ENCODE measurements around the gene PTPN6.
A peak's percentile ranks its signal among the peaks of the same experiment; 100 is the strongest.

PTPN6 gene

DNA sequence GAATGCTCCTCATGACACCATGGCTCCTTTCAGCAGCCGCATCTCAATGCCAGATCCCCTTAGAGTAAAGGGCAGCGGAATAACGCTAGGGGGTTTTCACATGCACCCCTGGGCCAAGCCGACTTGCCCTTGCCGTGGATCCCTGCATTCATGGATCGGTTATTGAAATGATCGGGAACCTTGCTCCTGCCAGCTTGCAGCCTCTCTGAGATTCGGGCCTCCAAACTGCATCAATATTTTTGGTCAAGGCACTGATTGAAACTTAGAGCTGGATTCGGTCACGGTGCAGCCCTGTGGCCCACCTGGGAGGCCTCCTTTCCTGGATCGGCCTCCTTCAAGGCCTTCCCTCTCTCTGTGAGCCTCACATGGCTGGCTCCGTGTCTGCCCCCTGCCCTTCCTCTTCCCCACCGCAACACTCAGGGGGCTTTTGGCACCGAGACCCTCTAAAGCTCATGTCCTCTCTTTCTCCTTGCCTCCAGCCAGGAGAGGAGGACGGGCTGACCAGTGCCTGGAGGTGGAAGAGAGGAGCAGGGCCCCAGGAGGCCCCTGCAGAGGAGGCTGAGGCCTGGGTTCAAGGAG is 1.8 kb downstream of the PTPN6 start:
- Histone ChIP-seq H3K27me3 (replicated peaks; ENCODE audit: insufficient read depth, low read length) (no peaks in the 10 kb centered on the region), H3K9me2 (replicated peaks; ENCODE audit: insufficient read depth, low read length) (no peaks in the 10 kb centered on the region), H3K9ac (ENCODE audit: low read length) (peak overlapping the region; percentile 91), H3K79me2 (ENCODE audit: low read length) (peaks cover 78% of the 10 kb centered on the region), H3K4me1 (ENCODE audit: low read length) (peaks cover 74% of the 10 kb centered on the region), H2AFZ (ENCODE audit: low read length) (no peak overlapping the region), H3K4me2 (ENCODE audit: low read depth, low read length) (peak overlapping the region; percentile 99), H3K36me3 (replicated peaks; ENCODE audit: insufficient read depth, low read length) (no peaks in the 10 kb centered on the region; the same call in 1 of the 2 replicates), H3K9me3 (replicated peaks; ENCODE audit: insufficient read depth, low read length) (no peaks in the 10 kb centered on the region), H3K4me3 (ENCODE audit: low read length) (peak overlapping the region; percentile 80), H3F3A (ENCODE audit: insufficient read depth, low read length) (peaks cover 45% of the 10 kb centered on the region), H4K20me1 (ENCODE audit: insufficient read depth, low read length) (no peaks in the 10 kb centered on the region), H3K27ac (ENCODE audit: low read length) (peak overlapping the region; percentile 97)
- no peak for TF ChIP-seq EZH2phosphoT487 (IDR thresholded peaks at IDR 0.05; ENCODE audit: low read length)
- TF ChIP-seq EZH2 (optimal IDR thresholded peaks at IDR 0.05; ENCODE audit: low read depth, low read length): no peak
- no peak for DNase-seq

DNA sequence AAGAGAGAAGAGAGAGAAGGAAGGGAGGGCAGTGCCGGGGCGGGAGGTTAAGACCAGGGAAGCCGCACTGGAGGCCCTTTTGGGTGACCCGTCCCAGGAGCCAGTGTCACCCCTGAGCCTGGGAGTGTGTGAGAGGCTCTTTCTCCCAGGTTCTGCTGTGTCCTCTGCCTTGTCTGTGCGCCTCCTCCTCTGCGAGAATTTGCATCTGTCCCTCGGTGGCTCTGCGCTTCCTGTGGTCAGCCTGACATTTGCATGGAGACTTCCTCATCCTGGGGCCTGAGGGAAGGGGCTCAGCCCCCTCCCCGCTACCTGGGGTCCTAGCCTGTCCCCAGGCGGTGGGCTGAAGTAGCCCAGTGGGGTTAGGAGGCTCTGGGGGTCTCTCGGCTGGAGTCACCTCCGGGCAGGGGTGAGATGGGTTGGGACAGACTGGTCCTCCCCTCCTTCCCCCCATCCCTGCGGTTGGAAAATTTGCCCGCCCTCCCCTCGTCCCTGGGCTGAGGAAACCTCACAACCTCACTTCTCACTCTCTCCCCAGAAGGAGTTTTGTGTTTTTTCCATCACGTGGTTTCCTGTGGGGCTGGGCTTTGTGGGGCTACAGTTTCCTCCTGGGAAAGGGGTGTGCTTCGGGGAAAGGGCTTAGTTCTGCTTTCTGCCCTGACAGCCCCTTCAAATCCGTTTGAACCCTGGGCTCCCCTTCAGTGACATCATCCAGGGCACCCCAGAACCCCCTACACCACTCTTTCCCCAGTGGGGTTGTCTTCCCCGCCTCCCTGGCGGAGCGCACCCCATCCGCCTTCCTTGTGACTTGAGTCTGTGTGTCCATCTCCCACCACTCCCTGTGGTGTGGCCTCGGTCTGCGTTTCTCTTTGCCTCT is 2.5 kb downstream of the PTPN6 start:
- H3F3A ChIP-seq (ENCODE audit: insufficient read depth, low read length): peaks cover 52% of the 10 kb centered on the region
- no peaks in the 10 kb centered on the region for H4K20me1 ChIP-seq (ENCODE audit: insufficient read depth, low read length)
- H3K4me2 ChIP-seq (ENCODE audit: low read depth, low read length): peak overlapping the region; percentile 99
- H3K9me2 ChIP-seq (replicated peaks; ENCODE audit: insufficient read depth, low read length): no peaks in the 10 kb centered on the region
- H3K79me2 ChIP-seq (ENCODE audit: low read length): peaks cover 85% of the 10 kb centered on the region
- peak; percentile 82 for DNase-seq
- peak overlapping the region; percentile 91 for H3K9ac ChIP-seq (ENCODE audit: low read length)
- H3K27me3 ChIP-seq (replicated peaks; ENCODE audit: insufficient read depth, low read length): no peaks in the 10 kb centered on the region
- no peaks in the 10 kb centered on the region; the same call in 1 of the 2 replicates for H3K36me3 ChIP-seq (replicated peaks; ENCODE audit: insufficient read depth, low read length)
- no peak for TF ChIP-seq EZH2phosphoT487 (IDR thresholded peaks at IDR 0.05; ENCODE audit: low read length)
- TF ChIP-seq, protein P1, sequence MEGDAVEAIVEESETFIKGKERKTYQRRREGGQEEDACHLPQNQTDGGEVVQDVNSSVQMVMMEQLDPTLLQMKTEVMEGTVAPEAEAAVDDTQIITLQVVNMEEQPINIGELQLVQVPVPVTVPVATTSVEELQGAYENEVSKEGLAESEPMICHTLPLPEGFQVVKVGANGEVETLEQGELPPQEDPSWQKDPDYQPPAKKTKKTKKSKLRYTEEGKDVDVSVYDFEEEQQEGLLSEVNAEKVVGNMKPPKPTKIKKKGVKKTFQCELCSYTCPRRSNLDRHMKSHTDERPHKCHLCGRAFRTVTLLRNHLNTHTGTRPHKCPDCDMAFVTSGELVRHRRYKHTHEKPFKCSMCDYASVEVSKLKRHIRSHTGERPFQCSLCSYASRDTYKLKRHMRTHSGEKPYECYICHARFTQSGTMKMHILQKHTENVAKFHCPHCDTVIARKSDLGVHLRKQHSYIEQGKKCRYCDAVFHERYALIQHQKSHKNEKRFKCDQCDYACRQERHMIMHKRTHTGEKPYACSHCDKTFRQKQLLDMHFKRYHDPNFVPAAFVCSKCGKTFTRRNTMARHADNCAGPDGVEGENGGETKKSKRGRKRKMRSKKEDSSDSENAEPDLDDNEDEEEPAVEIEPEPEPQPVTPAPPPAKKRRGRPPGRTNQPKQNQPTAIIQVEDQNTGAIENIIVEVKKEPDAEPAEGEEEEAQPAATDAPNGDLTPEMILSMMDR (IDR thresholded peaks at IDR 0.05; ENCODE audit: low read length): no peak
- peaks cover 80% of the 10 kb centered on the region for H3K4me1 ChIP-seq (ENCODE audit: low read length)
- H3K4me3 ChIP-seq (ENCODE audit: low read length): peak overlapping the region; percentile 80
- H3K9me3 ChIP-seq (replicated peaks; ENCODE audit: insufficient read depth, low read length): no peaks in the 10 kb centered on the region
- no peak overlapping the region for H2AFZ ChIP-seq (ENCODE audit: low read length)
- peak overlapping the region; percentile 97 for H3K27ac ChIP-seq (ENCODE audit: low read length)

DNA sequence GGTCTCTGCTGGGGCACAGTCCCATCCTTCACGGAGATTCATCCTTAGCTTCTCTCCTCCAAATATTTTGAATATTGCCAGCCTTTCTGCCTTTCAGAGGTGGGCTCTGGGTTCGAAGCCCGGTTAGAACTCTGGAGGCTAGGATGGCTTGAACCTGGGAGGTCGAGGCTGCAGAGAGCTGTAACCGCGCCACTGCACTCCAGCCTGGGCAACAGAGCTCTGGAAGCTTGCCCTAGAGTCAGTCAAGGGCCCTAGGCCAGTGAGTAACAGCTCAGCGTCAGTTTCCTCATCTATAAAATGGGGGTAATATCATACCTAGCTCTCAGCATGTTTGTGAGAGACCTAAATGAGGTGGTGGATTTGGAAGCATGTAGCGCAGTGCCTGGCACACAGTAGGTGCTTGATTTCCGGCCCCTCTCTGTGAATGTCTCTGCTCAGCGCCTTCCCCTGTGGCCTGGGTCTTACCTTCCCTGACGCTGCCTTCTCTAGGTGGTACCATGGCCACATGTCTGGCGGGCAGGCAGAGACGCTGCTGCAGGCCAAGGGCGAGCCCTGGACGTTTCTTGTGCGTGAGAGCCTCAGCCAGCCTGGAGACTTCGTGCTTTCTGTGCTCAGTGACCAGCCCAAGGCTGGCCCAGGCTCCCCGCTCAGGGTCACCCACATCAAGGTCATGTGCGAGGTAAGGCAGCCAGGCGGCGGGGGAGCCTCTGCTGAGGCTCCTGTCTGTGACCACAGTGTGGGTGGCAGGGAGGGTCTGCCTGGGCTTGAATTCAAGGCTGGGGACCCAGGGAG is 3.4 kb downstream of the PTPN6 start:
- Histone ChIP-seq H2AFZ (ENCODE audit: low read length) (no peak overlapping the region), H4K20me1 (ENCODE audit: insufficient read depth, low read length) (no peaks in the 10 kb centered on the region), H3K4me1 (ENCODE audit: low read length) (peaks cover 75% of the 10 kb centered on the region), H3K4me2 (ENCODE audit: low read depth, low read length) (peak overlapping the region; percentile 99; the same call in 1 of the 2 replicates), H3K27ac (ENCODE audit: low read length) (peak overlapping the region; percentile 97; the same call in 1 of the 2 replicates), H3K9me2 (replicated peaks; ENCODE audit: insufficient read depth, low read length) (no peaks in the 10 kb centered on the region), H3K9me3 (replicated peaks; ENCODE audit: insufficient read depth, low read length) (no peaks in the 10 kb centered on the region), H3K79me2 (ENCODE audit: low read length) (peaks cover 89% of the 10 kb centered on the region), H3F3A (ENCODE audit: insufficient read depth, low read length) (peaks cover 52% of the 10 kb centered on the region), H3K27me3 (replicated peaks; ENCODE audit: insufficient read depth, low read length) (no peaks in the 10 kb centered on the region), H3K4me3 (ENCODE audit: low read length) (no peak overlapping the region), H3K36me3 (replicated peaks; ENCODE audit: insufficient read depth, low read length) (no peaks in the 10 kb centered on the region; the same call in 1 of the 2 replicates), H3K9ac (ENCODE audit: low read length) (peak overlapping the region; percentile 23; the same call in 1 of the 2 replicates)
- DNase-seq: no peak
- TF ChIP-seq EZH2 (optimal IDR thresholded peaks at IDR 0.05; ENCODE audit: low read depth, low read length) (no peak), EZH2phosphoT487 (IDR thresholded peaks at IDR 0.05; ENCODE audit: low read length) (no peak)
- TF ChIP-seq, protein P1 (IDR thresholded peaks at IDR 0.05; ENCODE audit: low read length): no peak
